Neural progenitor cell (in vitro differentiated cells): Measurements from ENCODE around the gene GAB3.

Experiments used
- CTCF ChIP-seq: fragments of 200-600 bp; sonication (generic); IDR thresholded peaks from 2 replicates; pipeline ENCODE4 v1.5.1; 2017; ENCODE audit warnings: antibody characterized with exemption, mild to moderate bottlenecking
- EZH2 ChIP-seq: fragments of 200-600 bp; sonication (generic); IDR thresholded peaks from 2 replicates; pipeline ENCODE4 v1.6.1; 2017; ENCODE audit warnings: antibody characterized with exemption, mild to moderate bottlenecking, moderate library complexity
- EZH2phosphoT487 ChIP-seq: fragments of 200-600 bp; sonication (generic); IDR thresholded peaks from 2 replicates; pipeline ENCODE4 v1.6.1; 2017; ENCODE audit warnings: antibody characterized with exemption

- TF ChIP-seq CTCF (no peak), EZH2phosphoT487 (no peak), EZH2 (no peak)
Observed at GRCh38 chrX:154648931-154649330, 101.9 kb downstream of the GAB3 start.
